ENCODE measurements around the gene WNT16.
"Not testable (repeated sequence)": the region's sequence is repeated elsewhere in the genome, so short reads cannot be mapped to it uniquely, and the experiment has no call there.

Gene WNT16

GRCh38 chr7:121307021-121307574 lies 21.7 kb upstream of the WNT16 start:
- no peak for DNase-seq (ENCODE audit: low spot score)

GRCh38 chr7:121313220-121313792 lies 15.5 kb upstream of the WNT16 start:
- no peak for DNase-seq (ENCODE audit: low spot score)
- TF ChIP-seq CTCF (IDR thresholded peaks at IDR 0.05; ENCODE audit: extremely low read depth, missing control alignments), result no peak

More at GRCh38 chr7:121307021-121307574, 21.7 kb upstream of the WNT16 start:
- no peak for TF ChIP-seq CTCF (IDR thresholded peaks at IDR 0.05; ENCODE audit: extremely low read depth, missing control alignments)

- DNase-seq (ENCODE audit: low spot score), result peak; percentile 32
- TF ChIP-seq CTCF (IDR thresholded peaks at IDR 0.05; ENCODE audit: extremely low read depth, missing control alignments), result no peak
These were observed 14.8 kb upstream of the WNT16 start for GRCh38 chr7:121313793-121314676.

- DNase-seq (ENCODE audit: low spot score), result not testable (repeated sequence)
These were observed 13.6 kb upstream of the WNT16 start for GRCh38 chr7:121315170-121315569.

GRCh38 chr7:121322460-121322859 lies 6.3 kb upstream of the WNT16 start:
- no peak for DNase-seq (ENCODE audit: low spot score)
- no peak for TF ChIP-seq CTCF (IDR thresholded peaks at IDR 0.05; ENCODE audit: extremely low read depth, missing control alignments)

GRCh38 chr7:121323515-121324302 lies 5.1 kb upstream of the WNT16 start:
- no peak for TF ChIP-seq CTCF (IDR thresholded peaks at IDR 0.05; ENCODE audit: extremely low read depth, missing control alignments)
- no peak for DNase-seq (ENCODE audit: low spot score)

GRCh38 chr7:121327671-121328070 lies 1.1 kb upstream of the WNT16 start:
- DNase-seq (ENCODE audit: low spot score), result no peak
- no peak for TF ChIP-seq CTCF (IDR thresholded peaks at IDR 0.05; ENCODE audit: extremely low read depth, missing control alignments)

Measured in GM20000 (cell line).